Progenitor cell of endocrine pancreas (in vitro differentiated cells): Measurements from ENCODE around the gene TENT5C. TPM values are rescaled to one million over a fixed set of nuclear protein-coding genes. Genes with fewer than 3 reads are reported as not detected.

Experiments
- DNase-seq: peaks from one replicate; pipeline ENCODE4 v3.0.0; 2021; ENCODE audit warnings: low spot score; ENCODE audit not compliant: unreplicated experiment
- H3K27ac Mint-ChIP-seq: 2 replicates; pipeline ENCODE4 v1.8.0; 2021; ENCODE audit warnings: mild to moderate bottlenecking, moderate library complexity, mixed read lengths
- H3K27me3 Mint-ChIP-seq: 2 replicates; pipeline ENCODE4 v1.8.0; 2021; ENCODE audit warnings: mixed read lengths
- H3K36me3 Mint-ChIP-seq: 2 replicates; pipeline ENCODE4 v1.8.0; 2022; ENCODE audit warnings: mixed read lengths; ENCODE audit not compliant: insufficient read depth
- H3K4me1 Mint-ChIP-seq: 2 replicates; pipeline ENCODE4 v1.8.0; 2021; ENCODE audit warnings: low read depth, mixed read lengths
- H3K4me3 Mint-ChIP-seq: 2 replicates; pipeline ENCODE4 v1.8.0; 2021; ENCODE audit warnings: low read depth, mild to moderate bottlenecking, moderate library complexity, mixed read lengths
- H3K9me3 Mint-ChIP-seq: 2 replicates; pipeline ENCODE4 v1.8.0; 2021; ENCODE audit warnings: low read depth, mixed read lengths
- CTCF ChIP-seq: fragments of 200-600 bp; sonication (generic); IDR thresholded peaks from one replicate; pipeline ENCODE4 v1.5.0; 2021; ENCODE audit warnings: antibody characterized with exemption, mild to moderate bottlenecking; ENCODE audit not compliant: unreplicated experiment
- total RNA-seq: library from RNA; stranded (reverse); gene quantifications from 2 replicates; pipeline ENCODE4 v1.2.1, GENCODE V29; 2021

The TENT5C gene
- total RNA-seq, 1 donor from 2014 or later, result 13.6 TPM

- peaks cover 43% of the 10 kb centered on the region for H3K4me1 Mint-ChIP-seq
- no peak overlapping the region for H3K27ac Mint-ChIP-seq
- no peak for DNase-seq
- no peak for TF ChIP-seq CTCF
- no peaks in the 10 kb centered on the region for H3K27me3 Mint-ChIP-seq
- H3K9me3 Mint-ChIP-seq, result no peaks in the 10 kb centered on the region
- H3K36me3 Mint-ChIP-seq, result no peaks in the 10 kb centered on the region
- no peak overlapping the region for H3K4me3 Mint-ChIP-seq
Observed at GRCh38 chr1:117635805-117636204, 30.0 kb downstream of the TENT5C start.

- Mint-ChIP-seq H3K9me3 (no peaks in the 10 kb centered on the region), H3K36me3 (no peaks in the 10 kb centered on the region), H3K4me1 (peaks cover 33% of the 10 kb centered on the region), H3K27me3 (peaks cover 3% of the 10 kb centered on the region), H3K27ac (no peak overlapping the region), H3K4me3 (no peak overlapping the region)
- no peak for TF ChIP-seq CTCF
- no peak for DNase-seq
Observed at GRCh38 chr1:117636637-117637425, 31.0 kb downstream of the TENT5C start.

- Mint-ChIP-seq H3K9me3 (no peaks in the 10 kb centered on the region), H3K4me3 (no peak overlapping the region), H3K27me3 (peaks cover 3% of the 10 kb centered on the region), H3K27ac (no peak overlapping the region), H3K36me3 (no peaks in the 10 kb centered on the region), H3K4me1 (peaks cover 21% of the 10 kb centered on the region)
- no peak for DNase-seq
- no peak for TF ChIP-seq CTCF
Observed at GRCh38 chr1:117638141-117638540, 32.3 kb downstream of the TENT5C start.

GRCh38 chr1:117638759-117639158 lies 32.9 kb downstream of the TENT5C start:
- TF ChIP-seq CTCF, result no peak
- no peak for DNase-seq
- no peak overlapping the region for H3K4me3 Mint-ChIP-seq
- H3K27me3 Mint-ChIP-seq, result peaks cover 3% of the 10 kb centered on the region
- H3K36me3 Mint-ChIP-seq, result no peaks in the 10 kb centered on the region
- no peaks in the 10 kb centered on the region for H3K9me3 Mint-ChIP-seq
- H3K4me1 Mint-ChIP-seq, result peaks cover 14% of the 10 kb centered on the region
- H3K27ac Mint-ChIP-seq, result no peak overlapping the region

GRCh38 chr1:117639741-117640140 lies 33.9 kb downstream of the TENT5C start:
- no peak for TF ChIP-seq CTCF
- Mint-ChIP-seq H3K4me1 (peaks cover 11% of the 10 kb centered on the region), H3K4me3 (no peak overlapping the region), H3K36me3 (no peaks in the 10 kb centered on the region), H3K9me3 (no peaks in the 10 kb centered on the region), H3K27me3 (peaks cover 3% of the 10 kb centered on the region), H3K27ac (no peak overlapping the region)
- no peak for DNase-seq
